Inflammatory macrophage treated with lipopolysaccharide for 4 hours (primary cell): ENCODE data around the gene NT5M.

ENCODE experiments used
- DNase-seq: peaks from one replicate; pipeline ENCODE4 v3.0.0-alpha.2; 2020

Gene NT5M

GRCh38 chr17:17395885-17396284, 92.7 kb downstream of the NT5M start:
- no peak for DNase-seq
